Thyroid gland (tissue), 4 donors: ENCODE measurements around the gene CLDN12.

Experiments
- CTCF ChIP-seq, 6 experiments: fragments of 200-600 bp in 3 of 6; fragments of 450-650 bp in 3 of 6; sonication (generic) in 3 of 6; IDR thresholded peaks; one replicate each; pipeline ENCODE4 v1.5.1; 2016 to 2019; ENCODE audit warnings: antibody characterized with exemption in 6 of 6, mild to moderate bottlenecking in 2 of 6, inconsistent platforms in 1 of 6, moderate library complexity in 1 of 6
- POLR2A ChIP-seq, 2 donors: fragments of 450-650 bp; IDR thresholded peaks; one replicate each; pipeline ENCODE4 v1.6.1; 2017; ENCODE audit warnings: antibody characterized with exemption in 2 of 2, mild to moderate bottlenecking in 2 of 2, moderate library complexity in 1 of 2

- TF ChIP-seq CTCF (IDR thresholded peaks at IDR 0.05) (no peak), POLR2A (IDR thresholded peaks at IDR 0.05) (no peak)
Measured at GRCh38 chr7:90411510-90411909, 8.2 kb downstream of the CLDN12 start.
